ENCODE data around the gene UAP1L1.
"Not testable (repeated sequence)": the region's sequence is repeated elsewhere in the genome, so short reads cannot be mapped to it uniquely, and the experiment has no call there.

UAP1L1 gene

GRCh38 chr9:137058521-137059234 lies 18.6 kb upstream of the UAP1L1 start:
- Histone ChIP-seq H3K79me2 (ENCODE audit: insufficient read depth, low read depth) (no peaks in the 10 kb centered on the region), H2AFZ (ENCODE audit: low read depth) (no peak overlapping the region), H3K9ac (no peak overlapping the region), H3K27me3 (ENCODE audit: insufficient read depth, low read depth) (peaks cover 63% of the 10 kb centered on the region), H4K20me1 (ENCODE audit: insufficient read depth) (no peaks in the 10 kb centered on the region), H3K4me3 (IDR thresholded peaks at IDR 0.05; ENCODE audit: insufficient read depth, low read depth, low read length) (no peak overlapping the region), H3K4me1 (ENCODE audit: low read depth, poor library complexity, severe bottlenecking) (peaks cover 6% of the 10 kb centered on the region), H3K27ac (no peak overlapping the region), H3K36me3 (ENCODE audit: insufficient read depth) (no peaks in the 10 kb centered on the region), H3K4me2 (no peak overlapping the region)
- TF ChIP-seq, protein P1, sequence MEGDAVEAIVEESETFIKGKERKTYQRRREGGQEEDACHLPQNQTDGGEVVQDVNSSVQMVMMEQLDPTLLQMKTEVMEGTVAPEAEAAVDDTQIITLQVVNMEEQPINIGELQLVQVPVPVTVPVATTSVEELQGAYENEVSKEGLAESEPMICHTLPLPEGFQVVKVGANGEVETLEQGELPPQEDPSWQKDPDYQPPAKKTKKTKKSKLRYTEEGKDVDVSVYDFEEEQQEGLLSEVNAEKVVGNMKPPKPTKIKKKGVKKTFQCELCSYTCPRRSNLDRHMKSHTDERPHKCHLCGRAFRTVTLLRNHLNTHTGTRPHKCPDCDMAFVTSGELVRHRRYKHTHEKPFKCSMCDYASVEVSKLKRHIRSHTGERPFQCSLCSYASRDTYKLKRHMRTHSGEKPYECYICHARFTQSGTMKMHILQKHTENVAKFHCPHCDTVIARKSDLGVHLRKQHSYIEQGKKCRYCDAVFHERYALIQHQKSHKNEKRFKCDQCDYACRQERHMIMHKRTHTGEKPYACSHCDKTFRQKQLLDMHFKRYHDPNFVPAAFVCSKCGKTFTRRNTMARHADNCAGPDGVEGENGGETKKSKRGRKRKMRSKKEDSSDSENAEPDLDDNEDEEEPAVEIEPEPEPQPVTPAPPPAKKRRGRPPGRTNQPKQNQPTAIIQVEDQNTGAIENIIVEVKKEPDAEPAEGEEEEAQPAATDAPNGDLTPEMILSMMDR (conservative IDR thresholded peaks at IDR 0.05; ENCODE audit: low read depth, low read length) = no peak

- TF ChIP-seq, protein P1 (conservative IDR thresholded peaks at IDR 0.05; ENCODE audit: low read depth, low read length) = no peak
- Histone ChIP-seq H3K27me3 (ENCODE audit: insufficient read depth, low read depth) (peaks cover 32% of the 10 kb centered on the region; the same call in 1 of the 2 replicates), H3K79me2 (ENCODE audit: insufficient read depth, low read depth) (no peaks in the 10 kb centered on the region), H3K4me2 (no peak overlapping the region), H3K27ac (no peak overlapping the region), H3K9ac (no peak overlapping the region), H4K20me1 (ENCODE audit: insufficient read depth) (no peaks in the 10 kb centered on the region), H2AFZ (ENCODE audit: low read depth) (no peak overlapping the region), H3K4me1 (ENCODE audit: low read depth, poor library complexity, severe bottlenecking) (peaks cover 3% of the 10 kb centered on the region), H3K4me3 (IDR thresholded peaks at IDR 0.05; ENCODE audit: insufficient read depth, low read depth, low read length) (no peak overlapping the region), H3K36me3 (ENCODE audit: insufficient read depth) (no peaks in the 10 kb centered on the region)
These were observed 14.9 kb upstream of the UAP1L1 start for GRCh38 chr9:137062384-137062783.

DNA sequence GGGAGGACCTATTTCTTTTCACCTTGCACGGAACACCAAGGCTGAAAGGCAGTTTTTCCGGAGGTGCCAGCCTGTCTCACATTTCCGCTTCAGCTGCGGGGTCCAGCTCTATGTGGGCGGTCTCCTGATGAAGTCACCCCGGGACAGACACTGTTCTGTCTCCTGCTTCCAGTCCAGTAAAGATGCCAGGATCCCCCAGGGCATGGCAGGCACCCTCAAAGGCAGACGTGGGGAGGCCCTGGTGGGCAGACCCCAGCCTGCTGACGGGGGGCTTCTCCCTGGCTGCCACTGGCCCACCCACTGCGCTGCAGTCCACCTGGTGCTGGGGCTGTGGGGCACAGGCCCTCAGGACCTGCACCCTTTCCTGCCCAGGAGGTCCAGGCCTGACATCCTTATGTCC lies 14.5 kb upstream of the UAP1L1 start:
- not testable (repeated sequence) for H3K4me1 ChIP-seq (ENCODE audit: low read depth, poor library complexity, severe bottlenecking); H2AFZ ChIP-seq (ENCODE audit: low read depth); H3K4me3 ChIP-seq (IDR thresholded peaks at IDR 0.05; ENCODE audit: insufficient read depth, low read depth, low read length); H4K20me1 ChIP-seq (ENCODE audit: insufficient read depth); H3K36me3 ChIP-seq (ENCODE audit: insufficient read depth); H3K27ac ChIP-seq; H3K79me2 ChIP-seq (ENCODE audit: insufficient read depth, low read depth); H3K9ac ChIP-seq; H3K4me2 ChIP-seq
- H3K27me3 ChIP-seq (ENCODE audit: insufficient read depth, low read depth) = peaks cover 28% of the 10 kb centered on the region; the same call in 1 of the 2 replicates

- H3K4me3 ChIP-seq (IDR thresholded peaks at IDR 0.05; ENCODE audit: insufficient read depth, low read depth, low read length) = no peak overlapping the region
- no peaks in the 10 kb centered on the region for H3K79me2 ChIP-seq (ENCODE audit: insufficient read depth, low read depth)
- H2AFZ ChIP-seq (ENCODE audit: low read depth) = no peak overlapping the region
- H3K36me3 ChIP-seq (ENCODE audit: insufficient read depth) = no peaks in the 10 kb centered on the region
- peaks cover 7% of the 10 kb centered on the region for H3K4me1 ChIP-seq (ENCODE audit: low read depth, poor library complexity, severe bottlenecking)
- H3K9ac ChIP-seq = no peak overlapping the region
- TF ChIP-seq, protein P1 (conservative IDR thresholded peaks at IDR 0.05; ENCODE audit: low read depth, low read length) = no peak
- no peak overlapping the region for H3K27ac ChIP-seq
- peaks cover 21% of the 10 kb centered on the region; the same call in 1 of the 2 replicates for H3K27me3 ChIP-seq (ENCODE audit: insufficient read depth, low read depth)
- no peaks in the 10 kb centered on the region for H4K20me1 ChIP-seq (ENCODE audit: insufficient read depth)
- no peak overlapping the region for H3K4me2 ChIP-seq
These were observed 13.8 kb upstream of the UAP1L1 start for GRCh38 chr9:137063311-137064026.

All from KMS-11 (cell line).